Omental fat pad (tissue), 4 donors: ENCODE results near the gene MYO1F. TPM values are rescaled to one million over a fixed set of nuclear protein-coding genes. Genes with fewer than 3 reads are reported as not detected.
A peak's percentile ranks its signal among the peaks of the same experiment; 100 is the strongest.

Experiments used
- ATAC-seq: fragments of 150-250 bp; one replicate; pipeline ENCODE4 v1.9.1; 2016; ENCODE audit warnings: mild to moderate bottlenecking, moderate library complexity; ENCODE audit not compliant: low FRiP score
- DNase-seq: peaks from one replicate; pipeline ENCODE4 v3.0.0-alpha.2; 2019; ENCODE audit warnings: low spot score
- total RNA-seq, 4 donors: library from RNA; depleted of rRNA; stranded (reverse); fragments of >200 nt; gene quantifications; one replicate each; pipeline ENCODE4 v1.1.0, GENCODE V29; 2016
- TF ChIP-seq, protein P1 (sequence below), 3 donors: fragments of 450-650 bp; IDR thresholded peaks; one replicate each; pipeline ENCODE4 v1.5.1; 2016 to 2017; ENCODE audit warnings: antibody characterized with exemption in 3 of 3, mild to moderate bottlenecking in 3 of 3, moderate library complexity in 2 of 3

The MYO1F gene
- total RNA-seq, 4 donors from 2014 or later, result 13.9 to 86.7 (median 39.9) TPM

DNA sequence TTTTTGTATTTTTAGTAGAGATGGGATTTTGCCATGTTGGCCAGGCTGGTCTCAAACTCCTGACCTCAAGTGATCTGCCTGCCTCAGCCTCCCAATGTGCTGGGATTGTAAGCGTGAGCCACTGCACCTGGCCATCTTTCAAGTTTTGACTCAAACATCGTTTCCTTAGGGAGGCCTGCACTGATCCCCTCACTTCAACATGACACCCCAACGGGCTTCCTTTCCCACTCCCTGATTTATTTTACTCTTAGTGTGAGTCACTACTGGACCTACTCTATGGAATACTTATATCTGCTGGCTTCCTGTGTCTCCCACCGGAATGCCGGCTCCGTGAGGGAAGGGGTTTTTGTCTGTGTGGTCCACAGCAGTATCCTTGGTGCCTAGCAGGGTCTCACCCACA is 37.8 kb upstream of the MYO1F start:
- ATAC-seq, result no peak
- DNase-seq, result no peak
- TF ChIP-seq, protein P1, sequence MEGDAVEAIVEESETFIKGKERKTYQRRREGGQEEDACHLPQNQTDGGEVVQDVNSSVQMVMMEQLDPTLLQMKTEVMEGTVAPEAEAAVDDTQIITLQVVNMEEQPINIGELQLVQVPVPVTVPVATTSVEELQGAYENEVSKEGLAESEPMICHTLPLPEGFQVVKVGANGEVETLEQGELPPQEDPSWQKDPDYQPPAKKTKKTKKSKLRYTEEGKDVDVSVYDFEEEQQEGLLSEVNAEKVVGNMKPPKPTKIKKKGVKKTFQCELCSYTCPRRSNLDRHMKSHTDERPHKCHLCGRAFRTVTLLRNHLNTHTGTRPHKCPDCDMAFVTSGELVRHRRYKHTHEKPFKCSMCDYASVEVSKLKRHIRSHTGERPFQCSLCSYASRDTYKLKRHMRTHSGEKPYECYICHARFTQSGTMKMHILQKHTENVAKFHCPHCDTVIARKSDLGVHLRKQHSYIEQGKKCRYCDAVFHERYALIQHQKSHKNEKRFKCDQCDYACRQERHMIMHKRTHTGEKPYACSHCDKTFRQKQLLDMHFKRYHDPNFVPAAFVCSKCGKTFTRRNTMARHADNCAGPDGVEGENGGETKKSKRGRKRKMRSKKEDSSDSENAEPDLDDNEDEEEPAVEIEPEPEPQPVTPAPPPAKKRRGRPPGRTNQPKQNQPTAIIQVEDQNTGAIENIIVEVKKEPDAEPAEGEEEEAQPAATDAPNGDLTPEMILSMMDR (IDR thresholded peaks at IDR 0.05), result no peak

DNA sequence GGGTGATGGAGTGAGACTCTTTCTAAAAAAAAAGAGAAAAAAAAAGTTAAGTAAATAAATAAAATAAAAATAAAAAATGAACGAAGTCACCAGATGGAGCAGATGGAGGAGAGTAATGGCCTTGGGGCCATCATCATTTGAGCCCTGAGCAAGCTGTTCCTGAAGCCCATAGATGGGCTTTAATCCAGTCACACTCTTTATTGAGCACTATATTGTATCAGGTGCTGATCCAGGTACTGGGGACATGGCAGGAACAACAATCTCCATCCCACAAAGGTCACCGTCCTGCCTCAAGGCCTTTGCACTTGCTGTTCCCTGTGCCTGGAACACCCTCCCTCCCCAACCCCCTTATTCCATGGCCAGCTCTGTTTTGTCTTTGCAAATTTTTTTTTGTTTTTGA is 37.2 kb upstream of the MYO1F start:
- ATAC-seq, result no peak
- TF ChIP-seq, protein P1 (IDR thresholded peaks at IDR 0.05), result no peak
- no peak for DNase-seq

GRCh38 chr19:8612807-8613171 is 35.5 kb upstream of the MYO1F start:
- ATAC-seq, result no peak
- DNase-seq, result no peak
- TF ChIP-seq, protein P1 (IDR thresholded peaks at IDR 0.05), result no peak

GRCh38 chr19:8611877-8612806 is 34.9 kb upstream of the MYO1F start:
- ATAC-seq, result peak; percentile 39
- TF ChIP-seq, protein P1 (IDR thresholded peaks at IDR 0.05), result no peak
- peak; percentile 36 for DNase-seq

DNA sequence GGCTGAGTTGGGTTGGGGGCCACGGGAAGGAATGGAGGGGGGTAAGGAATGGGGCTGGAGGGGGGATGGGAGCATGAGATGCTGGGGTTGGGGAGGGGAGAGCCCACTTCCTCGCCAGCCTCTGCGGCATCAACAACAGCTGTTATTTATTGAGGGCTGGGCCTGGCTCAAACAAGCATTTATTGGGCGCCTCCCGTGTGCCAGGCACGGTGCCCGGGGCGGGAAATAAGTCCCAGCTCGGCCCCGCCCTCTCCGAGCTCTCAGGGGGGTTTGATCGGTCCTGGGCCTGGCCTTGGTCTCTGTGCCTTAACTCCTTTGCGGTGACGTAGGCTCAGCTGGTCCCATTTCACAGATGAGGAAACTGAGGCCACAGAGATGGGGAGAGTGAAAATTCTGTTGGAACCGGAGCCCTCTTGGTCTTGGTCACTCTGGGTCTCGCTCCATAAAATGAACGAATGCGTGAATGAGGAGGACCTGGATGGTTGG is 34.2 kb upstream of the MYO1F start:
- DNase-seq (no peak), ATAC-seq (no peak)
- TF ChIP-seq, protein P1 (IDR thresholded peaks at IDR 0.05), result no peak

GRCh38 chr19:8610936-8611300 is 33.7 kb upstream of the MYO1F start:
- TF ChIP-seq, protein P1 (IDR thresholded peaks at IDR 0.05), result no peak
- no peak for ATAC-seq
- no peak for DNase-seq
